ENCODE results near the gene CD74. TPM values are rescaled to one million over a fixed set of nuclear protein-coding genes. Genes with fewer than 3 reads are reported as not detected.

CD74 gene
- total RNA-seq, 4 donors from 2014 or later = 91.0 to 1,037 (median 261) TPM

DNA sequence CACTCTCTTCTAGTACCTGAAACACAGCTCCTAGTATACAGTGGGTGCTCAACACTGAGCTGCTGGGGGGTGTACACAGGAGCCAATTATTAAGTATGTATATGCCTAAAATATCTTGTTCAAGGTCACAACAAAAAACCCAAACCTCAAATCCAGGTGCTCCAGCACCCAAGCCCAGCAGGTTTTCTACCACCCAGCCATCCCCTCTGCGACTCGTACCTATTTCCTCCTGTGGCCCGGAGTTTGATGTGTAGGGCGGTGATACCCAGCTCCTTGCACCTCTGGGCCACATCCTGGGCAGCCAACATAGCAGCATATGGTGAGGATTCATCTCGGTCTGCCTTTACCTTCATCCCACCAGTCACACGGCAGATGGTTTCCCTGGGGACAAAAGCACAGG, 33.9 kb upstream of the CD74 start:
- no peaks in the 10 kb centered on the region for H3K9me3 ChIP-seq
- intact Hi-C loops (cut with DNase I) = no loop called here
- peaks cover 39 to 63% (median 43%) of the 10 kb centered on the region in 3 donors for H3K36me3 ChIP-seq
- no peak overlapping the region for H3K4me3 ChIP-seq
- no peak overlapping the region for H3K27ac ChIP-seq
- TF ChIP-seq POLR2A (IDR thresholded peaks at IDR 0.05) (no peak), CTCF (IDR thresholded peaks at IDR 0.05) (no peak)
- DNase-seq = no peak
- no peaks in the 10 kb centered on the region for H3K27me3 ChIP-seq
- H3K4me1 ChIP-seq = peaks cover 11 to 47% (median 14%) of the 10 kb centered on the region in 3 donors
- 69 to 79% methylated on average over 5 to 6 of the region's 6 CpGs for WGBS, 2 donors

GRCh38 chr5:150446088-150446487, 33.4 kb upstream of the CD74 start:
- H3K36me3 ChIP-seq = peaks cover 39 to 67% (median 43%) of the 10 kb centered on the region in 3 donors

GRCh38 chr5:150444770-150445169, 32.1 kb upstream of the CD74 start:
- no peak for TF ChIP-seq CTCF (IDR thresholded peaks at IDR 0.05)
- TF ChIP-seq POLR2A (IDR thresholded peaks at IDR 0.05) = no peak
- intact Hi-C loops (cut with DNase I) = no loop called here
- 81 to 88% methylated on average over 4 to 9 of the region's 9 CpGs for WGBS, 2 donors

More at GRCh38 chr5:150446088-150446487, 33.4 kb upstream of the CD74 start:
- Histone ChIP-seq H3K27me3 (no peaks in the 10 kb centered on the region), H3K4me3 (no peak overlapping the region), H3K27ac (no peak overlapping the region), H3K9me3 (no peaks in the 10 kb centered on the region), H3K4me1 (peaks cover 11 to 52% (median 14%) of the 10 kb centered on the region in 3 donors)
- WGBS, 2 donors = 84 to 85% methylated on average over 2 of the region's 2 CpGs
- TF ChIP-seq POLR2A (IDR thresholded peaks at IDR 0.05) (no peak), CTCF (IDR thresholded peaks at IDR 0.05) (no peak)
- intact Hi-C loops (cut with DNase I) = no loop called here
- no peak for DNase-seq

DNA sequence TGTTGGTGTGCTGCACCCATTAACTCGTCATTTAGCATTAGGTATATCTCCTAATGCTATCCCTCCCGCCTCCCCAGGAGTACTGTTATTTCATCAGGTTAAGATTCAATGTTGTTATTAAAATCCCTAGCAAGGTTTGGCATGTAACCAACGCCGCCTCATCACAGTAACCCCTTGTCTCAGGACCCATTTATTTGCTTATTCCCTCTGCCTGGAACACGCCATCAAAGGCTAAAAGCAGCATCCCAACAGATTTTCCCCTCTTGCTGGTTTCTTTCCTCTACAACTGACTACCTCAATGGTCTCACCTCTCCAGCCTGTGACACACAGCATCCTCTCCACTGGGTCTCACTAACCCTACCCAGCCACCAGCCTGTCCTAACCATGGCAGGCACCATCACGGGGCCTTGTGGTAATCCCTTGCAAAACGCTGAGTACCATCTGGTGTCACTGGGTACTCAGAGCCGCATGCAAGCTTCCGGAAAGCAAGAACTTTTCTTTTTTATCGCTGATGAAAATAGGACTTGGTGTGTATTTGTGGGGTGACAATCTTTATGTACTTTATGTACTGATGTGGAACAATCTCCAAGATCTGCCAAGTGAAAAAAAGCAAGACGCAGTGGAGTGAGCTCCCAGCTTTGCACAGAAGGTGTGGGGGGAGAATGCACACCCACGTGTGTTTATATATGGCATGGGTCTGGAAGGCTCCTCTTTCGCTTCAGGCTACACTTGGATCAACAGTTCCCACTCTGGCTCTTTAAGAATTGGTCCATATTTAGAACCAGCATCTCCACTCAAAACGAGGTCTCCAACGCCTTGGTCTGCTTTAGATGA, 30.7 kb upstream of the CD74 start:
- DNase-seq = no peak
- 72 to 73% methylated on average over 14 to 15 of the region's 15 CpGs for whole genome bisulfite sequencing, 2 donors
- no peak overlapping the region for H3K27ac ChIP-seq
- no peaks in the 10 kb centered on the region for H3K27me3 ChIP-seq
- no peak overlapping the region for H3K4me3 ChIP-seq
- H3K36me3 ChIP-seq = peaks cover 39 to 67% (median 43%) of the 10 kb centered on the region in 3 donors
- TF ChIP-seq POLR2A (IDR thresholded peaks at IDR 0.05) = no peak
- no peak for TF ChIP-seq CTCF (IDR thresholded peaks at IDR 0.05)
- H3K4me1 ChIP-seq = peaks cover 9 to 49% (median 12%) of the 10 kb centered on the region in 3 donors
- intact Hi-C loops (cut with DNase I) = no loop called here
- H3K9me3 ChIP-seq = no peaks in the 10 kb centered on the region

More at GRCh38 chr5:150444770-150445169, 32.1 kb upstream of the CD74 start:
- DNase-seq = no peak
- no peak overlapping the region for H3K4me3 ChIP-seq
- H3K27me3 ChIP-seq = no peaks in the 10 kb centered on the region
- H3K27ac ChIP-seq = no peak overlapping the region
- H3K4me1 ChIP-seq = peaks cover 11 to 52% (median 14%) of the 10 kb centered on the region in 3 donors
- H3K36me3 ChIP-seq = peaks cover 39 to 67% (median 43%) of the 10 kb centered on the region in 3 donors
- no peaks in the 10 kb centered on the region for H3K9me3 ChIP-seq

- WGBS, 2 donors = 66 to 75% methylated on average over 6 of the region's 6 CpGs
- Histone ChIP-seq H3K27me3 (no peaks in the 10 kb centered on the region), H3K36me3 (peaks cover 39 to 62% (median 42%) of the 10 kb centered on the region in 3 donors), H3K9me3 (no peaks in the 10 kb centered on the region), H3K4me1 (peaks cover 1 to 41% (median 4%) of the 10 kb centered on the region in 3 donors), H3K27ac (no peak overlapping the region), H3K4me3 (no peak overlapping the region)
- DNase-seq = no peak
- TF ChIP-seq POLR2A (IDR thresholded peaks at IDR 0.05) = no peak
- TF ChIP-seq CTCF (IDR thresholded peaks at IDR 0.05) = no peak
- intact Hi-C loops (cut with DNase I) = no loop called here
Measured at GRCh38 chr5:150442699-150443080, 30.0 kb upstream of the CD74 start.

All from esophagus squamous epithelium (tissue), 5 donors.